HG03521 (cell line): ENCODE measurements around the gene KCNG4.

Experiments
- ATAC-seq: cut with Tn5 transposase; IDR thresholded peaks from one replicate; pipeline ENCODE4 v1.9.1; 2021; ENCODE audit warnings: mild to moderate bottlenecking, moderate library complexity; ENCODE audit not compliant: unreplicated experiment

The KCNG4 gene, protein sequence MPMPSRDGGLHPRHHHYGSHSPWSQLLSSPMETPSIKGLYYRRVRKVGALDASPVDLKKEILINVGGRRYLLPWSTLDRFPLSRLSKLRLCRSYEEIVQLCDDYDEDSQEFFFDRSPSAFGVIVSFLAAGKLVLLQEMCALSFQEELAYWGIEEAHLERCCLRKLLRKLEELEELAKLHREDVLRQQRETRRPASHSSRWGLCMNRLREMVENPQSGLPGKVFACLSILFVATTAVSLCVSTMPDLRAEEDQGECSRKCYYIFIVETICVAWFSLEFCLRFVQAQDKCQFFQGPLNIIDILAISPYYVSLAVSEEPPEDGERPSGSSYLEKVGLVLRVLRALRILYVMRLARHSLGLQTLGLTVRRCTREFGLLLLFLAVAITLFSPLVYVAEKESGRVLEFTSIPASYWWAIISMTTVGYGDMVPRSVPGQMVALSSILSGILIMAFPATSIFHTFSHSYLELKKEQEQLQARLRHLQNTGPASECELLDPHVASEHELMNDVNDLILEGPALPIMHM

DNA sequence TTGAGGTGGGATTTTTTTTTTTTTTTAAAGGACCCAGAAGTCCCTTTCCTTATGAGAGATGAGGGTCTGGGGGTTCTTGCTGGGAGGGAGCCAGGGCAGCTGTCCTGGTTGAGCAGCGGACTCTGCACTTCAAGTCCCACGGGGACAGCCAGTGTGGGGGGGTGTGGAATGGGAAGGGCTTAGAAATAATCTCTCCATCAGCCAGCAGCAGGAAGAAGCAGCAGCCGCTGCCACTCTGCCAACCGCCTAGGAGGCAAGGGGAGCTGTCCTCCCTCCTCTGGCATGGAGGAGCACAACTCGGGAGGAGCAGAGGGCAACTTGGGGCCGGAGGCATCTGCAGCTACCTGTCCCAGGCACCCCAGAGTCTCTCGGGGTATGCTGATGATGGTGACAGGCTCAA, at the start of gene KCNG4:
KCNG4 (minus strand) TSS at position 104 of the 400 bp plus-strand sequence. CDS start 2,527 bp downstream, outside the sequence.
- no peak for ATAC-seq

DNA sequence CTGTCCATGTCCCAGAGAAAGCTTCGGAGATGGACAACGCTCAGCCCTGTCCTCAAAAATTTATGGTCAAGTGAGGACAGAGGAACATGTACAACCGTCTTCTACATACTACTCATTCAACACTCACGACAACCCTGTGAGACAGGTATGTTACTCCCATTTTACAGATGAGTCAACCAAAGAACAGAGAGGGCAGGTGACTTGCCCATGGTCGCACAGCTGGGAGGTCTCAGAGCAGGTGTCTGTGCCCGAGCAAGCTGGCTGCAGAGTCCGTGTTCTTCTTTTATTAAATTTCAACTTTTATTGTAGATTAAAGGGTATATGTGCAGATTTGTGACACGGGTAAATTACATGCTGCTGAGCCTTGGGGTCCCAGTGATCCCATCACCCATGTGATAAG, 49.1 kb upstream of the KCNG4 start:
- no peak for ATAC-seq

DNA sequence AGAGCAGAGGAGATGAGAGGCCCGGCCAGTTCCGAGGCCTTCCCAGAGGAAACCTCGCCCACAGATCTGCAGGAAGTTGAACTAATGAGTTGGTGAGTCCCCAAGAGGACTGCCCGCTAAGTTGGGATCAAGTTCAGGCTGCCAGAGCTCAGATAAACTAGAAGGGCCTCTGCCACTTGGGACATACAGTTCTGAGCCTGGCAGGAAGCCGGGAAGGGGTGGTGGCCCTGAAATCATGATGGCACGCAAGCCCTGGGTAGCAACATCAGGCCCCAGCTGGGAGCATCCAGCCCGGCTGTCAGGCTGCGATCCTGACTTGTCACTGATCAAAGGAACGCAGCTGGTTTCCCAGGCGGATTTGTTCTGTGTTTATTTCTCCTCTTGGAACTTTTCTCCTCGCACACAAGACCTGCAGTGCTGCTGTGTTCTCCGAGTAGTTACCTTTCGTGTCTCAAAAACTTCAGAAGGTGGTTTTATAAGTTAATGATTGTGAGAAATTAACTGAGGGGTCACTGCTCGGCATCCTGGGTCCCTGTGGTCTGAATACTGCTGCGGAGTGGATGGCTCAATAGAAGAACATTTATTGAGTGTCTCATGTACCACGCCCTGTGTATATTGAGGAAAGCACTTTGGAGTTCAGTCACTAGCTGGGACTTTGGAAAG, 46.9 kb upstream of the KCNG4 start:
- no peak for ATAC-seq

DNA sequence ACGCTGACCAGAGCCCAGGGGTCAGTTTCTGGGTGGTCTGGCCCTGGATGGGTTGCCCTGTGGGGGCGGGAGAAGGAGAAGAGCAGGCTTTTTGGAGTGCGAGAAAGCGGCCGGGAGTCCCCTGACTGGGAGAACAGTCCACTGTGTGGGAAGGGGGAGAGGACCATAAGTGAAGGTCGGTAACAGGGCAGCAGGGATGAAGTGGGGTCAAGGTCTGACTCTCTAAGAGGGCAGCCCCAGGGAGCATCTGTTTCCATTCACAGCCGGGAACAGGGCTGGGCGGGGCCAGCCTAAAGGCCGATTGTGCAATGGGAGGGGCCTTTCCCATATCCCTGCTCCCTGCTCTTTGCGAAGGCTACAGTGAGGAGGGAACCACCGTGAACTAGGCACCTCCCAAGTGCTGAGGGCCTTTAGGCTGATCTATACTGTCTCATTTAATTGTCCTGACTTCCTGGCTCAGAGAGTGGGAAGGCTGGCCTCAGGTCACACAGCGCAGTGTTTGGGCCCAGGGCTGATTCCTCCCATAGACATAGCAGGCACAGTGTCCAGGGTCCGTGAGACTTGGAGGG, 44.4 kb upstream of the KCNG4 start:
- ATAC-seq, result no peak

DNA sequence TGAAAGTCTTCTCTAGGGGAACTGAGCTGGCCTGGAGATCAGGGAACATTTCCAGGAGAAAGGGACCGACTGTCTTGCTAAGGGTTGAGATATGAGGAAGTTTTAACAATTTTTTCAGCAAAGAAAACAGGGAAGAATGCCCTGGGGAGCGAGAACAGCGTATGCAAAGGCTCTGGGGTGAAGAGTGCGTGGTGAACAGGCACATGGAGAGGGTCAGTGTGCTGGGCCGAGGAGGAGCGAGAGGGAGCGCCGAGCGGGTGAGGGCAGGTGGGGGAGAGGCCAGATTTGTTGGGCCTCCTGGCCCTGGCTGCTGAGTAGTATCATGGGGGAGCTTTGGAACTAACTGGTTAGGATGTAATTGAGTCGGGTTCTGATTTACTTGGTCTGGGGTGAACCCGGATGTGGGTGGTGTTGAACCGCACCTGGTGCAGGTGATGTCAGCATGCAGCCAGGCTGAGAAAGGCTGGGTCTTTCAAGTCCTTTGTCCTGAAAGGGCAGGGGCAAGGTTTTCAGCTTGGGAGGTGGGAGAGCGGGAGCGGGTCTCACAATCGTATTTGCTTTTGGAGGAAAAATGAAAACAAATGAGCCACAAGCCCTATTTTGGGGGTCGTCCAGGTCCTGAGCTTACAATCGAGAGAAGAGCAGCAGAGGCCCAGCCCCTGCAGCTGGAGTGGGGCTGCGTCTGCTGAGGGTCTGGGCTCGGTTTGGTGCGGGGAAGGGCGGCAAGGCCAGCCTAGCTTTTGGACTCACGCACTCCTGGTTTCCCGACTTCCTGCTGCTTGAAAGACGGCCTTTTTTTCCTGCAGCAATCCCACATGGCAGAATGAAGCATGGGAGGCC, 43.7 kb upstream of the KCNG4 start:
- no peak for ATAC-seq

DNA sequence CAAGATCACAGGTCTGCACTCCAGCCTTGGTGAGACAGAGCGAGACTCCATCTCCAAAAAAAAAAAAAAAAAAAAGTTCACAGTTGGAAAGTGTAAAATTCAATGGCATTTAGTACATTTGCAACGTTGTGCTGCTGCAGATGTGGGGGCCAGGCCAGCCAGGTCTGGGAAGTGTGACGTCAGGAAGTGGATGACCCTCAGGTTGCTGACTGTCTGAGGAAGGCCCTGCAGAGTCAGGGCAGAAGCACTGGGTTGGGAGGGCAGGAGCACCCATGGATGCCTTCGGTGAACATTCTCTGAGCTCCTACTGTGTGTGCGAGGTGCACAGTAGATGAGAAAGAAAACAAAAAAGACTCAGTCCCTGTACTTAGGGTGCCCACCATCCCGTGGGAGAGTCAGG, 42.7 kb upstream of the KCNG4 start:
- ATAC-seq, result no peak

DNA sequence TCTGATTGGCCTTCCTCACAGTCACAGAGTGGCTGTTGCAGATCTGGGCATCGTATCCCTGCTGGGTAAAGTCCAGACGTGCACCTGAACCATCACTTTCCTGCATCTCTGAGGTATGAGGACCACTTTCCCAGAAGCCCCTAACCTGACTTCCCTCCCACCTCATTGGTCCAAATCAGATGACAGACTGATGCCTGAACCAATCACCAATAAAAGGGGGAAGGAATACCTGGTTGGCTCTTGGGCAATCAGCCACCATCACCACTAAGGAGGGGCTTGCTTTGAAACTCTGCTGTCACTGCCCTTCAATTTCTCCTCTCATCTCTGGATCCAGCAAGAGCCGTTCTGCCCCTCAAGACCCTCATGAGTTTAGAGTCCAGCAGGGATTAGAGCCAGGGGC, 41.3 kb upstream of the KCNG4 start:
- ATAC-seq, result no peak

DNA sequence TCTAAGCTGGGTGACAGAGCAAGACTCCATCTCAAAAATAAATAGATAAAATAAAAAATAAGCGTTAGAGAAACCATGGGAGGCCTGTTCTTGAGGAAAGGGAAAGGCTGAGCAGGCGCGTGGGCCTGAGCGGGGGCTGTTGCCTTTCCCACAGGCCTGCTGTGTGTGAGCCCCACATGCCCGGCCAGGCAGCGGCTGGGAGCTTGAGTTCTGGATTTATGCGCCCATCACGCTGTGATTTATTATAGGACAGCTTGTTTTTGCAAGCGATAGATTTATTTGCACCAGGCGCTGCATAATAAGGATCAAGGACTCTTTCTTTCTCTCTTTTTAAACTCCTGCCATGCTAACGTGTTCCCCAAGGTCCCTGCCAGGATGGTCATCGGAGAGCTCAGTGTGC, 40.1 kb upstream of the KCNG4 start:
- ATAC-seq, result no peak

DNA sequence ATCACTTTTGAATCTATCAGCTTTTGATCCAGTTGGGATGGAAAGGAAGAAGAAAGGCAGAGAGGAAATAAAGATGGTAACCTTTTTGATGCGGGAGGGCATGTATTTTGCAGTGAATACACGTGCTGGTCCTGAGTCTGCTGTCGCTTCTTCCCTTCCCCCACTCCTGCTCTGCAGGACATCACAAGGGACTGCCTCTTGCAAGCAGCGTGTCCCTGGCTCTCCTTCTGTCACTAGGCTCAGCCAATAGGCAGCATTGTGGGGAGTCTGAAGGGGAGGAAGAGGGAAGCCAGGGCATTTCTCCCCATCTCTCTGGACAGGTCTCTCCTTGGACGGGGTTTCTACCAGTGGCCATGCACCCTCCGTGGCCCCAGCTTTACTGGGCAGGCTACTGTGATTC, 39.2 kb upstream of the KCNG4 start:
- ATAC-seq, result no peak

DNA sequence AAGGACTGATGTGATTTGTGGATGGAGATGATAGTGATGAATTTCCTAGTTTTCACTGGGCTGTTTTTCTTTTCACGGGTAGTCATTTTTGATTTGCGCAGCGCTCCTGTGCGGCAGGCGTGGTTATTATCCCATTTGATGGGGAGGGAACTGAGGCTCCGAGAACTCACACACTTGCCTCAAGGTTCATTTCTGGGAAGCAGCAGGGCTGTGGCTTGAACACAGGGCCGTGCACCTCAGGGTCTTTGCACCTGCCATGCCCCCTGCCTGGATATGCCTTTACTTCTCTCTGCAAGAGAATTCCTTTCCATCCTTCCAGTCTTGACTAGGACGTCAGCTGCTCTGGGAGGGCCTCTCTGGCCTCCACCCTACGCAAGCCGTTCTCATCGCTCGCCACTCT, 38.5 kb upstream of the KCNG4 start:
- ATAC-seq, result no peak

DNA sequence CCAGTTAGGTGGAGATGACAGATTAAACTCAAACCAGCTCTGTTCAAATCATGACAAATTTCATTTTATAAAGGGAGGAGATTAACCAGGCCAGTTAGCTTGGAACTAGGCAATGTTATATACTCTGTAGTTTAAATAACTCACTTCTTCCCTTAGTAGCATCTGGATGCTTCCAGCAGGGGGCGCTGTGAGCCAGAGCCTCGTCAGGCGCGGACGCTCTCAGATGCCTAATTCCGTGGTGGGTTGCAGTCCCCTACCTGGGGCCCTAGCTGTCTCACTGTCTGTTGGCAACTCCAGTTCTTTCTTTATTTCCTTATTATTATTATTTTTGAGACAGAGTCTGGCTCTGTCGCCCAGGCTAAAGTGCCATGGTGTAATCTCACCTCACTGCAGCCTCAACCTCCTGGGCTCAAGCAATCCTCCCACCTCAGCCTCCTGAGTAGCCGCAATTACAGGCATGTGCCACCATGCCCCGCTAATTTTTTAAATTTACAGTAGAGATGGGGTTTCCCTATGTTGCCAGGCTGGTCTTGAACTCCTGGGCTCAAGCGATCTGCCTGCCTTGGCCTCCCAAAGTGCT, 37.5 kb upstream of the KCNG4 start:
- no peak for ATAC-seq

DNA sequence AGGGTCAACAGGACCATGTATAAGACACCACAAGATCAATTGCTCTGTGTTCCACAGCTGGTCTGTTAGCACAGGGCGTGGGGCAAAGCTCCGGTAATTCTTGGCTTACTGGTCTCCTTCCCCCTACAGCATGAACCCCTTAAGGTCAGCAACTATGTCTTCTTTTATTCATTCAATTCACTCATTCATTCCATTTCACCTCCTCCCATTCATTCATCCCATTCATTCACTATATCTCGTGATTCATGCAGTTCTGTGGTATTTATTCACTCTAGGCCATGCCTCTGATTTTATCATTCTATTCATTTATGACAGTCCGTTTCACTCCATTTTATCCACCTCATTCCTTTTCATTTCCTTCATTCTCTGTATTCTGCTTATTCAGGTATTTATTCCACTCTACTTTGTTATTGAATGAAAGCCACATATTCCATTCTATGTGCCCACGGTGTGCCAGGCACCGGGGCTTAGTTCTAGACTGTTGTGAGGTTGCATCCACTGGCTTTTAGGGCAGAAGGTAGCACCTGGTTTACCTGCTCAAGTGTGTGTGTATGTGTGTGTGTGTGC, 35.9 kb upstream of the KCNG4 start:
- no peak for ATAC-seq

DNA sequence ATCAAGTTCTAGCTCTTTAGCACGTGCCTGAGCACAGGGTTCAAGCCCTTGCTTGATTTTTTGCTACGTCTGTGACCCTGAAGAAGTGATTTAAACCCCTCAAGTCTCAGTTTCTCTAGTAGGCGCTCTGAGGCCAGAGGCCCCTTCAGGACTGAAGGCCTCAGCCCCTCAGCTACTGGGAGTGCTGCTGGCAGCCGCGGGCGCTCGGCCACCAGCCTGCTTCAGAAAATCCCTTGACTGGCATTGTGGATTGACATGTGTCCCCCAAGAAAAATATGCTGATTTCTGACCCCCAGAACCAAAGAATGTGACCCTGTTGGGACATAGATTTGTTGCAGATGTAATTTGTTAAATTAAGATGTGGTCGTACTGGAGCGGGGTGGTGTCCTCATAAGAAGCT, 34.7 kb upstream of the KCNG4 start:
- no peak for ATAC-seq

DNA sequence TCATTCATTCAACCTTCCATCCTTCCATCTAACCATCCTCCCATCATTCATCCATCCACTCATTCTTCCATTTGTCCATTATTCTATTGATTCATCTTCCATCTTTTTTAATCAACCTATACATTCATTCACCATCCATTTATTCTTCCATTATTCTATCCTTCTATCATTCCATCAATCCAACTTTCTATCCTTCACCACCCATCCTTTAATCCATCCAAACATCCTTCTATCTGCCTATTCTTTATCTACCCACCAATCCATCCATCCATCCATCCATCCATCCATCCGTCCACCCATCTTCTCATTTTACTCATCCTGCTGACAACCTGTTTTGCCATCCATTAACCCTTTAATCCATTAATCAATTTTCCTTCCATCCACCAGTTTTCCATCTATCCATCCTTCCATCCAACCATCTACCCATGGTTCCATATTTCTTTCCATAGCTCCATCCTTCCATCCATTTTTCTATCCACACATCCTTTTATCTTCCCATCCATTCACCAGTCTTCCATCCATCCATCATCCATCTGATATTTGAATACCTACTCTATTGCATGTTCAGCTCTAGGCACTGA, 33.0 kb upstream of the KCNG4 start:
- ATAC-seq, result no peak

DNA sequence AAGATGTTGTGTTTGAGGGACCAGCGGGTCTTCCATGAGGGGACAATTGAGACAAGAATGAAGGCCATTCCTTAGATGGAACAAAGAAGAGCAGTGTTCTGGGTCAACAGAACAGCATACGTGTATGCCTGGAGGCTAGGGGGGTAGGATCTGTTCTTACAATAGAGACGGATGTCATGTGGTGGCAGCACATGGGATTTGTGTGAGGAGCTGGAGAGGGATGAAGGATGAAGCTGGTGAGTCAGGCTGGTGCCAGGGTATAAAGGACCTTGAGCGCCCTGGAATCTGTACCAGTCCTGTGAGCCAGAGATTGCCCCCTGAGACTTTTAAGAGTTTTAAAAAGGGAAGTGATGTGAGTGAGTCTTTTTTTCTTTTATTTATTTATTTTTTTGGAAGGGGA, 32.1 kb upstream of the KCNG4 start:
- ATAC-seq, result no peak

DNA sequence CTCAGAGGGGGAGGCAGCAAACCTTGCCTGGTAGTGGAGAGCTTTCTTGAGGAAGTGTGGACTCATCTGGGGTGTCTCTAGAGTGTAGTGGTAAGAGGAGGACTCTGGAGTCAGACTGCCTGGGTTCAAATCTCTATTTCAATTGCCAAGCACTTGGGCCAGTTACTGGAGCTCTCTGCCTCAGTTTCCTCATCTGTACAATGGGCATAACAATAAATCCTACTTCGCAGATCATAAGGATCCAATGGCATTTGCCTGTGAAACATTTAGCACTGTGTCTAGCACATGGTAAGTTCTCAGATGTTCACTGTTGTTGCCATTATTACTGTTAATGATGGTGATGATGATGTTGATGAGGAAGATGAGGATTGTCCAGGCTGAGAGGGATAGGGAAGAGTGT, 31.2 kb upstream of the KCNG4 start:
- ATAC-seq, result no peak

DNA sequence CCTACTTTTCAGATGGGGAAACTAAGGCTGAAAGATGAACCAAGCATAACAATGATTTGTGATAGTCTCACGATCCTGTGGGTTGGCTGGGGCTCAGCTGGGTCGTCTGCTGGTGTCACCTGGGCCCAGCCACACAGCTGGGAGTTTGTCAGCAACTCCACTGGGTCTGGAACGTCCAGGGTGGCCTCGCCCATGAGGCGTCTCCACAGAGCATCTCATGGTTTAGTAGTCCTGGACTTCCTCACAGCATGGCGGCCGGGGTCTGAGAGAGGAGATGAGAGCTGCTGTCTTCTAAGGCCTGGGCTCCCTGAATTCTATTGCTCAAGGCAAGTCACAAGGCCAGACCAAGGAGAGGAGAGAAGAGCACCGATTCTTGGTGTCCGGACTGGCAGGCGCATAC, 30.7 kb upstream of the KCNG4 start:
- no peak for ATAC-seq

DNA sequence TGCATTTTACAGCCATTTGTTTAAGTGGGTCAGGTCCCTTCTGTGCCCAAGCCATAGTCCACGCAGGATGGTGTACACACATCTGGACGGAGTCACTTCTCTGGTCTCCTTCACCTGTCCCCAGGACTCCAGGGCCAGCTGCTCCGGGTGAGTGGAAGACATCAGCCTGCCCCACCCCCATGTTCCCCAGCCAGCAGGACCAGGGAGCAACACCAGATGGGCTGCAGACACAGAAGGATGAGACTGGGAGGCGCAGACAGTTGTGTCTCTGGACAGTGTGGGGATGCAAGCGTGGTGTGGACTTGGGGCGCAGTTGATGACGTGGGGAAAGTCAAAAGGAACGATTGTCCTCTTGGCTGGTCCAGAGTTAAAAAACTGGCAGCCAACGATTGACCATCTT, 30.3 kb upstream of the KCNG4 start:
- ATAC-seq, result no peak

DNA sequence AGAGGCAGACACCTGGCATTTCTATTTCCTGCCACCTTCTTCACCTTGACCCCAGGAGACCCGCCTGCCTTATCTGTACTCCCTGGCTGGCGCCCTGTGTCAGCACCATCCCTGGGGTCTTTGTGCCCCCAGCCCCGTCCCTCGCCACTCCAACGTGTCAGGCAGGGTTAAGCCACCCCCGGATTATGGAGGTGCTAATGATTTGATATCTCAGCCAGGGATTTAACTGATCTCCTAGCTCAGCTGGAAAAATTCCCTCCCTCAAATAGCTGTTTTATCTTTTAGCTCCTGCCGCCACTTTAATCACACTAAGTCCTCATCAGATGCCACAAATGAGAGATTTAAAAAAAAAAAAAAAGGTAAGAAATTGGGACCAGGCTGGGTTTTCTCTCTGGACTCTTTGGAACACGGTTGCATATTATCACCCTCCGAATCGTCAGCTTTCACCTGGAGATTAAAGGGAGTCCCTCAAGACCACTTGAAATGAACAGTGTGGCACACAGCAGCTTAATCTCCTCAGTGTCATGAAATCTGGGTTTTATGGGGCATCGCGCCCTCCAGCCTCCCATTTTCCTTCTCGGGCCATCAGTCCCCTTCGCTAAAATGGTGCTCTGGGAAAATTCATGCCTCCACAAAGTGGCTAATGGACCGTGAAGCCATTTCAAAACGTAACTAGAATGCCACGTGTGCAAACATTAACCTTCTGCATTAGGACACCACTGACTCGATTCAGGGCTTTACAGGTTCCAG, 28.7 kb upstream of the KCNG4 start:
- no peak for ATAC-seq
